Esophagus squamous epithelium (tissue), 5 donors: ENCODE data around the gene NCKAP5. TPM values are rescaled to one million over a fixed set of nuclear protein-coding genes. Genes with fewer than 3 reads are reported as not detected.

Experiments
- DNase-seq: peaks from one replicate; lab custom pipeline; 2025; lab: John Stamatoyannopoulos, UW
- H3K27ac ChIP-seq, 4 donors: fragments of 200-600 bp; sonication (generic); one replicate each; pipeline ENCODE4 v1.5.1; 2016 to 2019; ENCODE audit warnings: mild to moderate bottlenecking in 1 of 4
- H3K27me3 ChIP-seq, 4 donors: fragments of 200-600 bp; sonication (generic); 1 replicate in 3 of 4; 2 replicates in 1 of 4; pipeline versions ENCODE4 v1.5.1 to v1.6.0; 2017 to 2021; ENCODE audit warnings: antibody characterized with exemption in 1 of 4
- H3K36me3 ChIP-seq, 3 donors: fragments of 200-600 bp; sonication (generic); one replicate each; pipeline ENCODE4 v1.5.1; 2016 to 2019
- H3K4me1 ChIP-seq, 3 donors: fragments of 200-600 bp; sonication (generic); one replicate each; pipeline ENCODE4 v1.5.1; 2017 to 2019
- H3K4me3 ChIP-seq, 4 donors: fragments of 200-600 bp; sonication (generic); 1 replicate in 3 of 4; 2 replicates in 1 of 4; pipeline ENCODE4 v1.5.1; 2016 to 2019; ENCODE audit warnings: mild to moderate bottlenecking in 2 of 4, moderate library complexity in 1 of 4
- H3K9me3 ChIP-seq, 3 donors: fragments of 200-600 bp; sonication (generic); one replicate each; pipeline ENCODE4 v1.5.1; 2016 to 2019
- CTCF ChIP-seq, 6 experiments: fragments of 450-650 bp in 4 of 6; fragments of 200-600 bp in 2 of 6; sonication (generic) in 2 of 6; IDR thresholded peaks; one replicate each; pipeline ENCODE4 v1.5.1; 2016 to 2019; ENCODE audit warnings: antibody characterized with exemption in 6 of 6, mild to moderate bottlenecking in 4 of 6, moderate library complexity in 4 of 6
- POLR2A ChIP-seq, 4 donors: fragments of 450-650 bp; IDR thresholded peaks; one replicate each; pipeline ENCODE4 v1.6.1; 2017; ENCODE audit warnings: antibody characterized with exemption in 4 of 4, mild to moderate bottlenecking in 4 of 4, moderate library complexity in 3 of 4
- WGBS, 2 donors: methylation state at CpG; one replicate each; pipeline ENCODE4 v1.1.5; 2018; 5-methylcytosine and 5-hydroxymethylcytosine counted together
- intact Hi-C: fragments of 100-400 bp; cut with DNase I; formaldehyde crosslinking; loops from one replicate; pipeline ENCODE4 v1.15.0; 2022
- total RNA-seq, 4 donors: library from RNA; depleted of rRNA; stranded (reverse); fragments of >200 nt; gene quantifications; one replicate each; pipeline ENCODE4 v1.1.0, GENCODE V29; 2016
- donor health status: DM: yes; HTN: yes; CAD: no.

The NCKAP5 gene
- total RNA-seq, 4 donors from 2014 or later = 4.5 to 6.9 (median 5.3) TPM

DNA sequence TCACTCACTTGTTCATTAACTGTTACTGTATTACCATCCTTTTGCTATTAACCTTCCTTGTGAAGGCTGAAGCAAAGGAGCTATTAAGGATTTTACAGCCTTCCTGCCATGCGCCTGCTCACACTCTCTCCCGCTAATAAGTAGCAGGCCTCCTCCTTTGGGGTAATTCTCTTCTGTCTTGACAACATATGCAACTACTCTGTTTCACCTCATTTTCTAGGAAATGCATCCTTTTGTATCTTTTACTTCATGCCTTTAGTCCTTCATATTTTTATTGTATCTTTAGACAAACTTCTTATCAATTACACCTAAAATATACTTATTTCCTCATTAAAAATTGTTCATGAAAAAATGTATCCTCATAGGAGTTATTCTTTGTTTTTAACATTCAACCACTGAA is 463.4 kb downstream of the NCKAP5 start:
- H3K27me3 ChIP-seq = no peaks in the 10 kb centered on the region
- intact Hi-C loops = no loop called here
- H3K4me3 ChIP-seq = no peak overlapping the region
- TF ChIP-seq CTCF (IDR thresholded peaks at IDR 0.05) (no peak), POLR2A (IDR thresholded peaks at IDR 0.05) (no peak)
- H3K36me3 ChIP-seq = no peaks in the 10 kb centered on the region
- H3K27ac ChIP-seq = no peak overlapping the region
- peaks cover 0 to 7% (median 0%) of the 10 kb centered on the region in 3 donors for H3K4me1 ChIP-seq
- no peak for DNase-seq
- 91 to 95% methylated on average over 2 of the region's 2 CpGs for WGBS, 2 donors
- H3K9me3 ChIP-seq = no peaks in the 10 kb centered on the region

- WGBS, 2 donors = 67 to 84% methylated on average over 1 of the region's 1 CpG
- Histone ChIP-seq H3K4me1 (no peaks in the 10 kb centered on the region), H3K27ac (no peak overlapping the region), H3K27me3 (no peaks in the 10 kb centered on the region), H3K9me3 (no peaks in the 10 kb centered on the region), H3K36me3 (no peaks in the 10 kb centered on the region), H3K4me3 (no peak overlapping the region)
- intact Hi-C loops = no loop called here
- TF ChIP-seq POLR2A (IDR thresholded peaks at IDR 0.05) (no peak), CTCF (IDR thresholded peaks at IDR 0.05) (no peak)
- no peak for DNase-seq
Observed at GRCh38 chr2:133098787-133099186, 469.5 kb downstream of the NCKAP5 start.

- TF ChIP-seq POLR2A (IDR thresholded peaks at IDR 0.05) = no peak
- TF ChIP-seq CTCF (IDR thresholded peaks at IDR 0.05) = no peak
- intact Hi-C loops = no loop called here
- Histone ChIP-seq H3K27ac (no peak overlapping the region), H3K4me3 (no peak overlapping the region), H3K9me3 (no peaks in the 10 kb centered on the region), H3K27me3 (no peaks in the 10 kb centered on the region), H3K36me3 (no peaks in the 10 kb centered on the region), H3K4me1 (no peaks in the 10 kb centered on the region)
- WGBS, 2 donors = 69 to 79% methylated on average over 3 of the region's 3 CpGs
- no peak for DNase-seq
Observed at GRCh38 chr2:133097666-133098065, 470.6 kb downstream of the NCKAP5 start.

DNA sequence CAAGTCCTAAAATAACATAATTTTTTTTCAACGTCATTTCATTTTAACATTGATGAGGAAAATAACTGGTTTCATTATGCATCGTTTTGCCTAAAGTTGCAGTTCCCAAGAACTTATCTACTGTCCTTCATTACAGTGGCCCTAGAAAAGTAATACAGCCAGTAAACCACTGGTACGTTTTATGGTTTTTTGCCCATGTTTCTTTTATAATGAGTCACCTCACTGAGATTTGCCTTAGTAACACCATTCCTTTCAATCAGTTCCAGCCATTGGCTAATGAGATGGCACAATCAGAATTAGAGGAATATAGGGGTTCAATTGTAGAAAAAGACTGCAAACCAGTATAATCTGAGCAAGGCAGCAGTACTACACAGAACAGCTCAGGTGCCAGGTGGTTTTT is 475.7 kb downstream of the NCKAP5 start:
- no peaks in the 10 kb centered on the region for H3K36me3 ChIP-seq
- no peak overlapping the region for H3K4me3 ChIP-seq
- H3K9me3 ChIP-seq = no peaks in the 10 kb centered on the region
- H3K27me3 ChIP-seq = no peaks in the 10 kb centered on the region
- no peak for TF ChIP-seq POLR2A (IDR thresholded peaks at IDR 0.05)
- TF ChIP-seq CTCF (IDR thresholded peaks at IDR 0.05) = no peak
- no peak overlapping the region for H3K27ac ChIP-seq
- intact Hi-C loops = no loop called here
- DNase-seq = no peak
- no peaks in the 10 kb centered on the region for H3K4me1 ChIP-seq
- 74 to 75% methylated on average over 3 of the region's 3 CpGs for whole genome bisulfite sequencing, 2 donors

DNA sequence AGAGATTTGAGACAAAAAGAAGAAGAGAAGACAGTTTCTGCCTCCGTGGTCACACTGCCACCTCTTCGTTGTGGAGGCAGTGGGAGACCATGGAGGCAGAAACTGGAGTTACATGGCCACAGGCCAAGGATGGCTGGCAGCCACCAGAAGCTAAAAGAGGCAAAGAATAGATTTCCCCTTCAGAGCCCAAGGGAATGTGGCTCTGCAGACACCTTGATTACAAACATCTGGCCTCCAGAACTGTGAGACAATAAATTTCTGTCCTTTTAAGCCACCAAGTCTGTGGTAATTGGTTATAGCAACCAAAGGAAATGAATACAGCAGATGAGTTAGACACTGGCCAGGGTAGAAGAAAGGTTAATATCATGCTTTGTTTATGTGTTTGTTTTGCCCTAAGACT is 477.9 kb downstream of the NCKAP5 start:
- Histone ChIP-seq H3K27ac (no peak overlapping the region), H3K4me1 (no peaks in the 10 kb centered on the region), H3K4me3 (no peak overlapping the region), H3K9me3 (no peaks in the 10 kb centered on the region), H3K27me3 (no peaks in the 10 kb centered on the region), H3K36me3 (no peaks in the 10 kb centered on the region)
- 78 to 83% methylated on average over 2 of the region's 2 CpGs for WGBS, 2 donors
- intact Hi-C loops = no loop called here
- no peak for DNase-seq
- TF ChIP-seq POLR2A (IDR thresholded peaks at IDR 0.05) (no peak), CTCF (IDR thresholded peaks at IDR 0.05) (no peak)
